Activated T-cell treated with anti-CD3 and anti-CD28 coated beads for 4 hours (primary cell): ENCODE measurements around the gene FAIM.
"Not testable (repeated sequence)": the region's sequence is repeated elsewhere in the genome, so short reads cannot be mapped to it uniquely, and the experiment has no call there.

Experiments
- DNase-seq: peaks from one replicate; pipeline ENCODE4 v3.0.0-alpha.2; 2020

FAIM gene

DNA sequence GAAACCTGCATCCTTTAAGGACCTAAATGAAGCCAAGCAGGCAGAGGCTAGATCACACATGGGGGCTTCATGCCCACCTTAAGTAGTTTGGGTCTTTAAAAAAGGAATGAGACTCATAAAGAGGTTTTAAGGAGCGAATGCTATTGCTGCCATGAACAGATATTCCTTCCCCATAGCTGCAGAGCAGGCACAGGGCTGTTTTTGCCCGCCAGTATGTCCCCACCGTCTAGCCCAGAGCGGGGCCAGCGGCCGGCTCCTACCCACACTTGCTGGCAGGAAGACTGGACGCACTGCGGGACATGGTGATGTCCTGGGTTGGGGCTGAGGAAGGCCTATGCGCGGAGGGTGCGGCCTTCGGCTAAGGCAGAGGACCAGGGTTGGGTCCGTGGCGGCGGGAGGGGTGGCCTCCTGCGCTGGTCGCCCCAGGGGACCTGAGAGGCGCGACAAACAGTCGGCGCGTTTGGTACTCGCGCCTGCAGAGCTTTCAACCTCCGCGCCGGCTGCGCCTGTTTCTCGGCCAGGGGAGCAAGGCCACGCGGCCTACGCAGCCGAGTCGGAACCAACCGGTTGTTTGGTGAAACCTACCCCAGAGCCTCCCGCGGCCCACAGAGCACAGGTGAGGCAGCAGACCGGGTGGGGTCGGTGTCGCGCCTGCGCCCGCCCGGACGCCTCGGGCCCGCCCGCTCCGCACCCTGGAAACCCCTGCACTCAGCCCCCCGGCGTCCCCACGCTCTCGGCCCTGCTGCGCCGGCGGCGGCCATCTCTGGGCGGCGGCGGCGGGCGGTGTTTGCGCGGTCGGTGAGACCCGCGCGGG is at the start of gene FAIM:
TSS of gene FAIM (plus strand) at position 450 of the 814 bp plus-strand sequence. CDS start 10,956 bp downstream, outside the sequence.
- DNase-seq = peak; percentile 44

- DNase-seq = no peak
Observed at GRCh38 chr3:138559134-138559533, 49.4 kb upstream of the FAIM start.

DNA sequence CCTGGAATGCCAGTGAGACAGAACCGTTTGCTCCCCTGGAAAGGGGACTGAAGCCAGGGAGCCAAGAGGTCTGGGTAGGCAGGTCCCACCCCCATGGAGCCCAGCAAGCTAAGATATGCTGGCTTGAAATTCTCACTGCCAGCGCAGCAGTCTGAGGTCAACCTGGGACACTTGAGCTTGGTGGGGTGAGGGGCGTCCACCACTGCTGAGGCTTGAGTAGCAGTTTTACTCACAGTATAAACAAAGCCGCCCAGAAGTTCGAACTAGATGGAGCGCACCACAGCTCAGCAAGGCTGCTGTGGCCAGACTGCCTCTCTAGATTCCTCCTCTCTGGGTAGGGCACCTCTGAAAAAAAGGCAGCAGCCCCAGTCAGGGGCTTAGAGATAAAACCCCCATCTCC is 48.1 kb upstream of the FAIM start:
- DNase-seq = no peak

DNA sequence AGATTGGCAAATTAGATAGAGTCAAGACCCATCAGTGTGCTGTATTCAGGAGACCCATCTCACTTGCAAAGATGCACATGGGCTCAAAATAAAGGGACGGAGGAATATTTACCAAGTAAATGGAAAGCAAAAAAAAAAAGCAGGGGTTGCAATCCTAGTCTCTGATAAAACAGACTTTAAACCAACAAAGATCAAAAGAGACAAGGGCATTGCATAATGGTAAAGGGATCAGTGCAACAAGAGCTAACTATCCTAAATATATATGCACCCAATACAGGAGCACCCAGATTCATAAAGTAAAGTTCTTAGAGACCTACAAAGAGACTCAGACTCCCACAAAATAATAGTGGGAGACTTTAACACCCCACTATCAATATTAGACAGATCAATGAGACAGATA is 45.7 kb upstream of the FAIM start:
- DNase-seq = not testable (repeated sequence)

- not testable (repeated sequence) for DNase-seq
Observed at GRCh38 chr3:138566293-138566692, 42.3 kb upstream of the FAIM start.

DNA sequence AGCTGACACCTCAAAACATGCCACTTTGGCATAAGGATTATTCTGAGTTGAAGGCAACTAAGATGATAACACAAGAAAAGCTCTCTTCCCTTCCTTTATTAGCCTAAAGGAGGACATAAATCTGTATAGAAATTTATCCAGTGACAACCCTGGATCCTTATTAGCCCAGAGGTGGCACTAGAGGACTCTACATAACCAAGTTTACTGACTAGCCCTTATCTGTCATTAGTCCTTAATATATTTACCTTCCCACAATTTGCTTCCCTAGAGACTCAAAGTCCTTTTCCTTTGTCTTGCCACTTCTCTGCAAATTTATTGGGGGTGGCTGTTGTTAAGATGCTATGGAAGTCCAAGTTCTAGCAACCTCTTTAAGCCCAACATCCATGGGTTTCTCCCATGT is 41.2 kb upstream of the FAIM start:
- no peak for DNase-seq

- DNase-seq = no peak
Observed at GRCh38 chr3:138569090-138569489, 39.5 kb upstream of the FAIM start.

- not testable (repeated sequence) for DNase-seq
Observed at GRCh38 chr3:138569624-138570023, 38.9 kb upstream of the FAIM start.

- no peak for DNase-seq
Observed at GRCh38 chr3:138573138-138573537, 35.4 kb upstream of the FAIM start.

GRCh38 chr3:138578141-138578540 is 30.4 kb upstream of the FAIM start:
- DNase-seq = no peak

GRCh38 chr3:138578961-138579574 is 29.5 kb upstream of the FAIM start:
- no peak for DNase-seq

DNA sequence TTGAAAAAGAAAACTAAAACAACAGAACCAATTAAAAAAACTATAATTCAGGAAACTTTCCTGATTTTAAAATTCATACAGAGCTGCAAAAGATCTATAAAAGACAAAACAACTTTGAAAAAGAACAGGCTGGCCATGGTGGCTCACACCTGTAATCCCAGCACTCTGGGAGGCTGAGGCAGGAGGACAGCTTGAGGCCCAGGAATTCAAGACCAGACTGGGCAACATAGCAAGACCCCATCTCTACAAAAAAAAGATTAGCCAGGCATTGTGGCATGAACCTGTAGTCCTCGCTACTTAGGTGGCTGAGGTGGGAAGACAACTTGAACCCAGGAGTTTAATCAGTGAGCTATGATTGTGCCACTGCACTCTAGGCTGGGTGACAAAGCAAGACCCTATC is 21.2 kb upstream of the FAIM start:
- no peak for DNase-seq

DNA sequence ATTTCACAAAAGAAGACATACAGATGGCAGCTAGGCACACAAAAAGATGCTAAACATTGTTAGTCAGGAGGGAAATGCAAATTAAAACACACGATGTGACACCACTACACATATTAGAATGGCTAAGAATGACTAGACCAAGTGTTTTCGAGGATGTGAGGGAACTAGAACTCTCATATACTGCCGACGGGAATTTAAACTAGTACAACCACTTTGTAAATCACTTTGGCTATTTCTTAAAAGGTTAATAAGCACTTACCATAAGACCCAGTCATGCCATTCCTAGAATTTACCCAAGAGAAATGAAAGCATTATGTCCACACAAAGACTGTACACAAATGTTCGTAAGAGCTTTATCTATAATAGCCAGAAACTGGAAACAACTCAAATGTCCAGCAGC is 20.1 kb upstream of the FAIM start:
- DNase-seq = no peak

- DNase-seq = no peak
Observed at GRCh38 chr3:138591392-138591791, 17.2 kb upstream of the FAIM start.

DNA sequence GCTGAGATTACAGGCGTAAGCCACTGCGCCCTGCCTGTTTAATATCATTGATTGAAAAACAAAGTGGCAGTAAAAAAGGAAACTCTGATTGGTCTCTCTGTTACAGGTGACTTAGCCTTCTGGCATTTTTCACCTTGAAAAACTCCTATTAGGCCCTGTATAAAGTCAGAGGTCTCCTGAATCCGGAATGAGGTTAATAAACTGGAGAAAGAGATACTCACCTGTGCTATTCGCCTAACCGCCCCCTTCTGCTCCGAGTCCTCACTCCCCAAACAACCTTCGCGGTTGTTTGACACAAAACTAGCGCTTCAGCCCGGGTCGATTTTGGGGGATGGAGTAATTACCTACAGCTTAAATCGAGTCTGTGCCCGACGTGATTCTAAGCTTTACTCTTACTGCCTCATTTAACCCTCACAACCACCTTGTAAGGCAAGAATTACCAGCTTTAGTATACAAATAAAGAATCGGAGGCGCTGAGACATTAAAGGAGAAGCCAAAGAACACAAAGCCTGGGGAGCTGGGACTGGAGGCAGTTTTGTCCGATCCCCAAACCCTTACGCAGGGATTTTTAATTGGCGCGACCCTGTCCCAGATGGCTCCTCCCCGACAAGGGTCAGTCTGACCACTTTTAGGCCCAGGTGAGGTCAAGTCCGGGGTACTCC is 15.0 kb upstream of the FAIM start:
- DNase-seq = no peak

DNA sequence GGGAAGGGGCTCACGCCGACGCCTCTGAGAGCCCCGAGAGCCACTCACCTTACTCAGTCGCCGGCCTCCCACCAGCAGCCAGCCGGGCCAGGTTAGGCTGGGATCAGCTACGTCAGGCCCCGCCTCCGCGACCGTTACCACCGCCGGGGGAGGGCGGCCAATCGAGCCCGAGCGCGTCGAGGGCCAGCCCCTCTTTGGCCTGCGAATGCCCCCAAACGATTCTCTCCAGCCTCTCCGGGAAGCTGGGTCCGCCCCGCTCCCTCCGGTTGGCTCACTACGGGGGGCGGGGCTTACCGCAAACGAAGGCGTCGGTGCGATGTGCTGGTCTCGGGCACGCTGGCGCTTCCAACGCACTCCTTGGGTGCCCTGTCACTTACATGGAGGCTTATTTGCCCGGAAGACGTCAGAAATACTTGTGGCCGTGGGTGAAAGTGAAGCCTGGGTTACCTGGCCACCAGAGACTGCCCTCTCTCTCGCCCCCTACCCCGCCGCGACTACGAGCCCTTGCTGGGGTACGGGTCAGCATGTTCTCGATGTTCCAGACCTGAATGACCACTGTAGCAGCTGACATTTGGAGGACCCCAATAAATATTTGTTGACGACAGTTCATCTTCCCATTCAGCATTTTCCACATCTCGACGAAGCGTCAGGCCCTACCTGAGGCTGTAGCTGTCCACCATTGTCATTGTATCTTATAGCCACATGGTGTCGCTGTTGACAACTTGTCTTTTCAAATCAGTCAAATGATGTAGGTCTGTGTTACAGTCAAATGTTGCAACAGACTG is 14.2 kb upstream of the FAIM start, which contains the start of gene CEP70:
TSS of gene CEP70 (minus strand) at position 111 of the 785 bp plus-strand sequence. CDS start 21,333 bp downstream, outside the sequence.
- peak; percentile 77 for DNase-seq

DNA sequence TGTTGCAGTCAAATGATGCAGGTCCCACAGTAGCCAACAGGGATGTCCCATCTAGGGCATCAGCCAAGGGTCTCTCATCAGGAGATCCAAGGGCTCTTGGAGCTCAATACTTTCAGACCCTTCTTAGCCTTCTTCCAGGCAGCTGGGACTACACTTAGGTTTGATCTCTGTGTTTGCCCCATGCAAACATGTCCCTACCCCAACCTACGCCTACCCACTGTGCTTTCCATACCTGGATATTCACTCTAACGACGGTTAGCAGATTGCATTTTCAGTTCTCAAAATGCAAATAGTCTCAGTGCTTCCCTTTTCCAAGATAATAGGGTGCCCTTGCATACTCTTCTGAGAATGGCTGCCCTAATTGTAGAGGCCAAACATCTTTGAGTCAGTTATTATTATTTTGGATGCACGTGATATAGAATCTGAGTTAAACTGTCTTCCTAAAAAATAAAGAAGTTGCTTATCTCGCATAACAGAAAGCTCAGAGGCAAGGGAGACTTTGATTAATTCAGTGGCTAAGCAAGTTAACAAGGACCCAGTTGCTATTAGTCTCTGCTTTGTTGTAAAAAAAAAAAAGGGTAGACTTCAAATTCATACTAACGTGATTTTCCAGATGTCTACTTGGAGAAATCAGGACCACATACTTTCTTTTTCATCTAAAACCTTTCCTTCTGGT is 13.5 kb upstream of the FAIM start:
- no peak for DNase-seq

DNA sequence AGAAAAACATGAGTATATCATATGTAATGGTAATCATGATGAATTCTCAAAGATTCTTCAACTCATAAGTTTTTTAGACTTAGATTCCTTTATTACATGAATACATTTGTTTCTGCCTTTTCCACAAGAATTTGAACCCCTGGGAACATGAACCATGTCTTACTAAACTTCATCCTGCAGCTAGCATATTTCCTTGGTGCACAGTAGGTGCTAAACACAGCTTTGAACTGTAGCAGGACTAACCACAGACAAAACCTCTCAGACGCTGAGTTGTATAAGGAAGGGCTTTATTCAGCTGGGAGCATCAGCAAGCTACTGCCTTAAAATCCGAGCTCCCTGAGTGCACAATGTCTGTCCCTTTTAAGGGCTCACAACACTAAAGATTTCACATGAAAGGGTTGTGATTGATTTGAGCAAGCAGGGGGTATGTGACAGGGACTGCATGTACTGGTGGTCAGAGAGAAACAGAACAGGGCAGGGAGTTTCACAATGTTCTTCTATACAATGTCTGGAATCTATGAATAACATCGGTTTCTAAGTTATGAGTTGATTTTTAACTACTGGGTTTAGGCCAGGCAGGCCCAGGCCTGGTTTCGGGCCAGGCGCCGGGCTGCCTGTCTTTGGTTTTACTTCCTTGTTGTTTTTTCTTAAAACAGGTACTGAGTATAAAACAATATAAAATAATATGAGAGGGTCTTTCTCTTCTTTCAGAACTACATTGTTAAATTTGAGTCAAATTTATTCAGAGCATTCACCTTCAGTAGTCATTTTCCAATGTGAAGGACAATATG is 11.2 kb upstream of the FAIM start:
- DNase-seq = not testable (repeated sequence)

DNA sequence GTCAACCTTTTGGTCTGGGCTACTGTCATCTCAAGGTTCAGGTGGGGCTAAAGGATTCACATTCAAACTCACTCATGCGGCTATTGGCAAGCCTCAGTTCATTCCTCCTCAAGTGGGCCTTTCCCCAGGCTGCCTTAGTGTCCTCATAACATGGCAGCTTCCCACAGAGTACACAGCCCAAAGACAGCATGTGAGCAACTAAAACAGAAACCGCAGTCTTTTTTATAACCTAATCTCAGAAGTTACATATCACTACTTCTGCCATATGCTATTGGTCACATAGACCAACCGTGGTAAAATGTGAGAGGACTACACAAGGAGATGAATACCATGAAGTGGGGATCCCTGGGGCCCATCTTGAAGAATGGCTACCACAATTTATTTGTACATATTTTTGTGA is 10.0 kb upstream of the FAIM start:
- no peak for DNase-seq

DNA sequence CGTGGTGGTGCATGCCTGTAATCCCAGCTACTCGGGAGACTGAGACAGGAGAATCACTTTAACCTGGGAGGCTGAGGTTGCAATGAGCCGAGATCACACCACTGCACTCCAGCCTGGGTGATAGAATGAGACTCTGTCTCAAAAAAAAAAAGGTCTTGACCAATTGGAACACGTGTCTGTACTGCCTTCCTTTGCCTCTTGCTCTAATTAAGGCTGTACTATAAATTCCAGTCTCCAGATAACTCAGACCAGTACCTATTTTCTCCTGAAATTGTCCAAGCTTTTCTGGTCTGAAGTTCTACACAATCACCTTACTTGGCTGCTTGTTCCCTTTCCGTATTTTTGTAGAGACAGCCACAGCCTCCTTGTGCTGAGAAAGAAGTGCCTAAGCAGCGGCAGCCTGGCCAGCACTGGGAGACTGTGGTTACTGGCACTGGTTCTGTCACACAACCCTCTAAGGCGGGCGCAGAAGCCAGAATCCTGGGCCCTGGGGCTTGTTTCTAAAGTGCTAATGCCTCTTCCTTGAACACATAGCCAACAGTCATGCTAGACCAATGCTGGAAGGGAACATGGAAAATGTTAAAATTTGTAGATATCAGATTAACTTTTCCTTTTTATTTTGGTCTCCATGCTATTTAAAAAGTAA is 8.3 kb upstream of the FAIM start:
- DNase-seq = no peak

DNA sequence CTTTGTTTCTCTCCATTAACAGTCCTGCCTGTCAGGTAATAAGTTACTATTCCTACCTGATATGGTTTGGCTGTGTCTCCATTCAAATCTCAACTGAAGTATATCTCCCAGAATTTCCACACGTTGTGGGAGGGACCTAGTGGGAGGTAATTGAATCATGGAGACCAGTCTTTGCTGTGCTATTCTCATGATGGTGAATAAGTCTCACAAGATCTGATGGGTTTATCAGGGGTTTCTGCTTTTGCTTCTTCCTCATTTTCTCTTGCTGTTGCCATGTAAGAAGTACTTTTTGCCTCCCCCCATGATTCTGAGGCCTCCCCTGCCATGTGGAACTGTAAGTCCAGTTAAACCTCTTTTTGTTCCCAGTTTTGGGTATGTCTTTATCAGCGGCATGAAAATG is 6.9 kb upstream of the FAIM start:
- not testable (repeated sequence) for DNase-seq
